ENCODE data around the gene CREB3. TPM values are rescaled to one million over a fixed set of nuclear protein-coding genes. Genes with fewer than 3 reads are reported as not detected.
A peak's percentile ranks its signal among the peaks of the same experiment; 100 is the strongest.

Gene CREB3
- polyA plus RNA-seq, 2 donors: 10.5 to 13.6 TPM

GRCh38 chr9:35689542-35690293, 42.7 kb upstream of the CREB3 start, which contains the start of gene TPM2:
TPM2 (minus strand) TSS chr9:35689925; CDS start chr9:35689817, 108 bp downstream.
- WGBS, 2 donors: 22 to 36% methylated on average over 46 to 61 of the region's 61 CpGs
- Histone ChIP-seq H3K27me3 (ENCODE audit: control insufficient read depth in 1 of 2, insufficient read depth in 2 of 2, low read length in 2 of 2) (no peaks in the 10 kb centered on the region), H3K27ac (ENCODE audit: low read depth in 2 of 2, low read length in 1 of 2) (peak within 1 kb of the TSS; percentile 86 to 92), H3K36me3 (ENCODE audit: control insufficient read depth in 2 of 2, insufficient read depth in 2 of 2, low read length in 1 of 2) (peaks cover 0 to 6% of the 10 kb centered on the region in 2 donors), H3K4me3 (ENCODE audit: low read depth in 1 of 2, low read length in 2 of 2) (peak within 1 kb of the TSS; percentile 57 to 60), H3K4me1 (ENCODE audit: control insufficient read depth in 2 of 2, insufficient read depth in 2 of 2, low read length in 1 of 2) (peaks cover 2 to 6% of the 10 kb centered on the region in 2 donors), H3K9me3 (ENCODE audit: control insufficient read depth in 2 of 2, insufficient read depth in 1 of 2, low read depth in 1 of 2, low read length in 1 of 2) (no peaks in the 10 kb centered on the region)

DNA sequence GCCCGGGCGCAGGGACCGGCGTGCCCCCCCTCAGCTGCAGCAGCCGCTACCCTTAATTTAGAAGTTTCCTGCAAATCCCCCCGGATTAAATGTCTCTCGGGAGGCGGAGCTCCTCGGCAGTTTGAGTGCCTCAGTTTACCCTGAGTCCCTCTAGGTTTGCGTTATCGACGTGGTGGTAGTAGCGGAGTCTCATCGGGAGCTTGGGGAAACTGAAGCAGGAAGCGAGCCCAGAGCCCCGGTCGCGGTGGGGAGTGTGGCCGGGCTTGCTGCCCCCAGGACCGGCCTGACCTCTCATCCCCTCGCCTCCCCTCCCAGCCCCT, 42.2 kb upstream of the CREB3 start:
- 0 to 1% methylated on average over 21 of the region's 21 CpGs for WGBS, 2 donors

DNA sequence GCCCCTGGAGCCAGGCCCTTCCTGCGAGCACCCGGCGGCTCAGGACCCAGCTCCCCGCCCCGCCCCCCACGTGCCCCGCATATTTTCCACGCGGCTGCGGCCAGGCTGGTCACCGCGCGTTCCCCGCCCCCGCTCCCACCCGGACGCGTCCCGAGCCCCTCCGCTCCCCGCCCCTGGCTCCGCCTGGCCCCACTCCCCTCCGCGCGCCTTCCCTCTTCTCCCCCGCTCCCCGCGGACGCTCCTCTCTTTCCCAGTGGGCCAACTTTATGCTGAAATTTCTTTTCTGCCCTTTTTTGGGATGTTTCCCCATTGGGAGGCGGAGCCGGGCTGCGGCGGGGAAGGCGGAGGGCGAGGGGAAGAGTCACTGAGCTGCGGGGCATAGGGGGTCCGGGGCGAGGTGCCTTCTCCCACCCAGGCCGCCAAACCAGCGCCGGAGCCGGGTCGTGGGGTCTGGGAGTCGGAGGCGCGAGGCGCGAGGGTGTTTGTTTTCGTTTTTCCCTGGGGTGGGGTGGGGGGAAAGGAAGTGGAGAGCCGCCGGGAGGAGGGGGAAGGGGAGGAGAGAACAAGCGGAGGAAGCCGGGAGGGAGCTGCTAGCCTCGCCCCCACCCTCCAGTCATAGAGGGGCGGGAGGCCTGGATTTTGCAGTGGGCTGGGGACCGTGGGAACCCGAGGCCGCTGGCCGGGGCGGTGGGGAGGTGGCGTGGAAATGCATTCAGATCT, 41.7 kb upstream of the CREB3 start:
- no peaks in the 10 kb centered on the region for H3K27me3 ChIP-seq (ENCODE audit: control insufficient read depth in 1 of 2, insufficient read depth in 2 of 2, low read length in 2 of 2)
- WGBS, 2 donors: 1 to 2% methylated on average over 52 to 61 of the region's 61 CpGs
- no peaks in the 10 kb centered on the region for H3K36me3 ChIP-seq (ENCODE audit: control insufficient read depth in 2 of 2, insufficient read depth in 2 of 2, low read length in 1 of 2)
- H3K4me1 ChIP-seq (ENCODE audit: control insufficient read depth in 2 of 2, insufficient read depth in 2 of 2, low read length in 1 of 2): peaks cover 2 to 6% of the 10 kb centered on the region in 2 donors
- H3K4me3 ChIP-seq (ENCODE audit: low read depth in 1 of 2, low read length in 2 of 2): peak overlapping the region; percentile 57 to 60
- H3K27ac ChIP-seq (ENCODE audit: low read depth in 2 of 2, low read length in 1 of 2): peak overlapping the region; percentile 86 to 92
- H3K9me3 ChIP-seq (ENCODE audit: control insufficient read depth in 2 of 2, insufficient read depth in 1 of 2, low read depth in 1 of 2, low read length in 1 of 2): no peaks in the 10 kb centered on the region

More for the DNA sequence above, 42.2 kb upstream of the CREB3 start:
- peaks cover 0 to 3% of the 10 kb centered on the region in 2 donors for H3K36me3 ChIP-seq (ENCODE audit: control insufficient read depth in 2 of 2, insufficient read depth in 2 of 2, low read length in 1 of 2)
- peak overlapping the region; percentile 86 to 92 for H3K27ac ChIP-seq (ENCODE audit: low read depth in 2 of 2, low read length in 1 of 2)
- H3K4me3 ChIP-seq (ENCODE audit: low read depth in 1 of 2, low read length in 2 of 2): peak overlapping the region; percentile 57 to 60
- peaks cover 2 to 6% of the 10 kb centered on the region in 2 donors for H3K4me1 ChIP-seq (ENCODE audit: control insufficient read depth in 2 of 2, insufficient read depth in 2 of 2, low read length in 1 of 2)
- H3K27me3 ChIP-seq (ENCODE audit: control insufficient read depth in 1 of 2, insufficient read depth in 2 of 2, low read length in 2 of 2): no peaks in the 10 kb centered on the region
- H3K9me3 ChIP-seq (ENCODE audit: control insufficient read depth in 2 of 2, insufficient read depth in 1 of 2, low read depth in 1 of 2, low read length in 1 of 2): no peaks in the 10 kb centered on the region

DNA sequence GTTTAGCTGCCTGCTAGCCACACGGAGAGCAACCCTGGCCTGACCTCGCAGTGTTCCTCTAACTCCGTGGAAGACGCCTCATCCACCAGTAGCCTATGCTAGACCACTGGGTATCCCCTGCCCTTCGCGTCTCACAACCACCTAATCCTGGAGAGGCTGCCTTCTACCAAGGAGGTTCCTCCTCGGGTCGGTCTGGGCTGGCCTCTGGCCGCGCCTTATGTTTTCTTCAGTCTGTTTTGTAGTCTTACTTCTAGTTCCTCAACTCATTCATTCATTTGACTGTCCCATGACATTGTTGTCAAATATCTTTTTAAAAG, 41.2 kb upstream of the CREB3 start:
- WGBS, 2 donors: 23 to 24% methylated on average over 10 of the region's 10 CpGs
- Histone ChIP-seq H3K36me3 (ENCODE audit: control insufficient read depth in 2 of 2, insufficient read depth in 2 of 2, low read length in 1 of 2) (no peaks in the 10 kb centered on the region), H3K4me1 (ENCODE audit: control insufficient read depth in 2 of 2, insufficient read depth in 2 of 2, low read length in 1 of 2) (peaks cover 2 to 6% of the 10 kb centered on the region in 2 donors), H3K9me3 (ENCODE audit: control insufficient read depth in 2 of 2, insufficient read depth in 1 of 2, low read depth in 1 of 2, low read length in 1 of 2) (no peaks in the 10 kb centered on the region), H3K27ac (ENCODE audit: low read depth in 2 of 2, low read length in 1 of 2) (peak overlapping the region; percentile 86 to 92), H3K4me3 (ENCODE audit: low read depth in 1 of 2, low read length in 2 of 2) (peak overlapping the region; percentile 57 to 60), H3K27me3 (ENCODE audit: control insufficient read depth in 1 of 2, insufficient read depth in 2 of 2, low read length in 2 of 2) (no peaks in the 10 kb centered on the region)

DNA sequence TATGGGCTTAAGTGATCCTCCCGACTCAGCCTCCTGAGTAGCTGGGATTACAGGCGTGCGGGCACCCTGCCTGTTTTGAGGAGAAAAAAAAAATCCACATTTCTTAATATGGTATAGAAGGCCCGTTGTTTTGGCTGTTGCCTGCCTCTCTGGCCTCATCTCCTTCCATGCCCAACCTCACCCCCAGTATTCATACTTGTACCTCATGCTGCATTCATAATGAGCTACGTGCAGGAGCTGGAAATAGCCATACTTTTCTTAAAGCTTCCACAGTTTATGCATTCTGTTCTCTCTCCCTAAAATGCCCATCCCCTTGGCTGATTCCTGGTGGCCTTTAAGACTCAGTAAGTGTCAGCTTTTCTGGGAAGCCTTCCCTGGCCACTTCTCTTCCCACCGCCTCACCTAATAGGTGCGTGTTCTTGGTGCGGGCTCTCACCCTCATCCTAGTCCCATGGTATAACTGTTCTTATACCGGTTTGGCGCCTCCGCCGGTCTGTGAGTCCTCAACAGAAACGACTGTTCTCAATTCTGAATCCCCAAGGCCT, 40.6 kb upstream of the CREB3 start:
- Histone ChIP-seq H3K27me3 (ENCODE audit: control insufficient read depth in 1 of 2, insufficient read depth in 2 of 2, low read length in 2 of 2) (no peaks in the 10 kb centered on the region), H3K36me3 (ENCODE audit: control insufficient read depth in 2 of 2, insufficient read depth in 2 of 2, low read length in 1 of 2) (no peaks in the 10 kb centered on the region), H3K9me3 (ENCODE audit: control insufficient read depth in 2 of 2, insufficient read depth in 1 of 2, low read depth in 1 of 2, low read length in 1 of 2) (no peaks in the 10 kb centered on the region), H3K4me1 (ENCODE audit: control insufficient read depth in 2 of 2, insufficient read depth in 2 of 2, low read length in 1 of 2) (peaks cover 2 to 6% of the 10 kb centered on the region in 2 donors), H3K27ac (ENCODE audit: low read depth in 2 of 2, low read length in 1 of 2) (peak overlapping the region; percentile 86 to 92), H3K4me3 (ENCODE audit: low read depth in 1 of 2, low read length in 2 of 2) (peak overlapping the region in 1 of 2 donors; percentile 57)
- 70 to 81% methylated on average over 13 of the region's 13 CpGs for WGBS, 2 donors

GRCh38 chr9:35695943-35696401, 36.5 kb upstream of the CREB3 start:
- H3K36me3 ChIP-seq (ENCODE audit: control insufficient read depth in 2 of 2, insufficient read depth in 2 of 2, low read length in 1 of 2): peaks cover 18 to 29% of the 10 kb centered on the region in 2 donors
- no peak overlapping the region for H3K4me3 ChIP-seq (ENCODE audit: low read depth in 1 of 2, low read length in 2 of 2)
- peak overlapping the region; percentile 45 to 75 for H3K27ac ChIP-seq (ENCODE audit: low read depth in 2 of 2, low read length in 1 of 2)
- whole genome bisulfite sequencing, 2 donors: 76 to 85% methylated on average over 3 of the region's 3 CpGs
- peaks cover 2 to 3% of the 10 kb centered on the region in 2 donors for H3K4me1 ChIP-seq (ENCODE audit: control insufficient read depth in 2 of 2, insufficient read depth in 2 of 2, low read length in 1 of 2)
- H3K27me3 ChIP-seq (ENCODE audit: control insufficient read depth in 1 of 2, insufficient read depth in 2 of 2, low read length in 2 of 2): no peaks in the 10 kb centered on the region
- no peaks in the 10 kb centered on the region for H3K9me3 ChIP-seq (ENCODE audit: control insufficient read depth in 2 of 2, insufficient read depth in 1 of 2, low read depth in 1 of 2, low read length in 1 of 2)

- Histone ChIP-seq H3K36me3 (ENCODE audit: control insufficient read depth in 2 of 2, insufficient read depth in 2 of 2, low read length in 1 of 2) (peaks cover 20 to 32% of the 10 kb centered on the region in 2 donors), H3K27me3 (ENCODE audit: control insufficient read depth in 1 of 2, insufficient read depth in 2 of 2, low read length in 2 of 2) (no peaks in the 10 kb centered on the region), H3K9me3 (ENCODE audit: control insufficient read depth in 2 of 2, insufficient read depth in 1 of 2, low read depth in 1 of 2, low read length in 1 of 2) (no peaks in the 10 kb centered on the region), H3K27ac (ENCODE audit: low read depth in 2 of 2, low read length in 1 of 2) (peak overlapping the region; percentile 53 to 75), H3K4me3 (ENCODE audit: low read depth in 1 of 2, low read length in 2 of 2) (no peak overlapping the region), H3K4me1 (ENCODE audit: control insufficient read depth in 2 of 2, insufficient read depth in 2 of 2, low read length in 1 of 2) (peaks cover 2 to 3% of the 10 kb centered on the region in 2 donors)
- WGBS, 2 donors: 38 to 42% methylated on average over 9 of the region's 9 CpGs
Measured at GRCh38 chr9:35696520-35697215, 35.8 kb upstream of the CREB3 start.

DNA sequence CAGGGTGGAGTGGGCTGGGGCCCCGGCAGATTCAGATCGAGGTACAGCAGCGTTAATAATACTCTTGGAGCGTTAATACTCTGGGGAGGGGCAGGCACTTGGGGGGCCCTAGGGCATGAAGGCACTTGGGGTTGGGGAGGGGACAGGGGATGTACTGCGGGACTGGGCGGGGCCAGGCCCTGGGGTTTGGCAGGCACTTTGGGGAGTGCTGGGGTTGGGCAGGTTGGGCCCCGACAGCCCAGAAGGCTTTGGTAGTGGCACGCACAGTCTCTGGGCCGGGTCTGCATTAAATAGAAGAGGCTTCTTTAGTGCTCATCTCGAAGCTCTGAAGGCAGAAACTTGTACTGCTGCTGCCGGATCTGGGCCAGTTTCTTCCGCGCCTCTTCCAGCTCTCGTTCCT, 35.0 kb upstream of the CREB3 start:
- WGBS, 2 donors: 62 to 66% methylated on average over 14 of the region's 14 CpGs
- Histone ChIP-seq H3K9me3 (ENCODE audit: control insufficient read depth in 2 of 2, insufficient read depth in 1 of 2, low read depth in 1 of 2, low read length in 1 of 2) (no peaks in the 10 kb centered on the region), H3K4me1 (ENCODE audit: control insufficient read depth in 2 of 2, insufficient read depth in 2 of 2, low read length in 1 of 2) (peaks cover 2 to 3% of the 10 kb centered on the region in 2 donors), H3K27ac (ENCODE audit: low read depth in 2 of 2, low read length in 1 of 2) (peak overlapping the region; percentile 53 to 75), H3K27me3 (ENCODE audit: control insufficient read depth in 1 of 2, insufficient read depth in 2 of 2, low read length in 2 of 2) (no peaks in the 10 kb centered on the region), H3K4me3 (ENCODE audit: low read depth in 1 of 2, low read length in 2 of 2) (no peak overlapping the region), H3K36me3 (ENCODE audit: control insufficient read depth in 2 of 2, insufficient read depth in 2 of 2, low read length in 1 of 2) (peaks cover 20 to 35% of the 10 kb centered on the region in 2 donors)

DNA sequence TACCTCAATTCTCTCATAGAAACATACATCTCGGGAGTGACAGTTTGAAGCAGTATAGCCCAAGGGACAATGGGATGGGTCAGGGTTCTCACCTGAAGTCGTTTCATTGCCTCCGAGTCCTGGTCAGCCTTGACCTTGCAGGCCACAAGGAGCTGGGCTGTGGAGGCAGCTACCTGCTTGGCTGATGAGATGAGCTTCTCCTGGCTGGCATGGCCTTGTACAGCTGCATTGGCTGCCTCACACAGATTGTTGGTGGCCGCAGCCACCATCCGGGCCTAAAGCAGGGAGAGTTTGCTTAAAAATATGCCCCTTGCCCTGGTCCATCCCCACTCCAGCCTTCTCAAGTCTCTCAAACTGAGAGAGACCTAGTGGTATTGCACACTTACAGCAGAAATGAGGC, 34.2 kb upstream of the CREB3 start:
- peaks cover 2 to 3% of the 10 kb centered on the region in 2 donors for H3K4me1 ChIP-seq (ENCODE audit: control insufficient read depth in 2 of 2, insufficient read depth in 2 of 2, low read length in 1 of 2)
- H3K9me3 ChIP-seq (ENCODE audit: control insufficient read depth in 2 of 2, insufficient read depth in 1 of 2, low read depth in 1 of 2, low read length in 1 of 2): no peaks in the 10 kb centered on the region
- H3K27me3 ChIP-seq (ENCODE audit: control insufficient read depth in 1 of 2, insufficient read depth in 2 of 2, low read length in 2 of 2): no peaks in the 10 kb centered on the region
- no peak overlapping the region for H3K4me3 ChIP-seq (ENCODE audit: low read depth in 1 of 2, low read length in 2 of 2)
- peak overlapping the region in 1 of 2 donors; percentile 75 for H3K27ac ChIP-seq (ENCODE audit: low read depth in 2 of 2, low read length in 1 of 2)
- WGBS, 2 donors: 85% methylated on average over 5 of the region's 5 CpGs
- H3K36me3 ChIP-seq (ENCODE audit: control insufficient read depth in 2 of 2, insufficient read depth in 2 of 2, low read length in 1 of 2): peaks cover 23 to 41% of the 10 kb centered on the region in 2 donors
